IMR-90 (cell line): ENCODE data around the gene STK17A. TPM values are rescaled to one million over a fixed set of nuclear protein-coding genes. Genes with fewer than 3 reads are reported as not detected.

Experiments
- ATAC-seq: fragments of 200-7000 bp; cut with Tn5 transposase; 2 replicates; pipeline ENCODE4 v1.9.1; 2020; ENCODE audit warnings: low read depth, mild to moderate bottlenecking, moderate library complexity
- Bru-seq: library from RNA; stranded (reverse); fragments of 400-500 nt; gene quantifications from one replicate; lab custom pipeline; 2021; lab: Mats Ljungman, UMichigan
- BruChase-seq, 2 experiments: library from RNA; stranded (reverse); fragments of 400-500 nt; gene quantifications; one replicate each; lab custom pipeline; 2021; lab: Mats Ljungman, UMichigan
- BruUV-seq: library from RNA; stranded (reverse); fragments of 400-500 nt; replicated peaks from 2 replicates; lab custom pipeline; 2021; lab: Mats Ljungman, UMichigan
- CTCF ChIA-PET: fragments of 300-600 bp; formaldehyde crosslinking; extraction: SDS; loops from one replicate; lab custom pipeline; 2021; ENCODE audit warnings: antibody characterized with exemption; lab: Yijun Ruan, JAX
- POLR2A ChIA-PET: fragments of 300-600 bp; sonication (Branson Sonifier 250); formaldehyde crosslinking; loops from one replicate; lab custom pipeline; 2022; ENCODE audit warnings: antibody characterized with exemption; ENCODE audit not compliant: unreplicated experiment; lab: Charles Lee
- DNase-seq: peaks from one replicate; pipeline ENCODE4 v3.0.0; 2013
- H2AFZ ChIP-seq: replicated peaks from 2 replicates; pipeline ENCODE3; 2013; ENCODE audit warnings: low read length, mild to moderate bottlenecking; ENCODE audit not compliant: poor library complexity
- H2AK5ac ChIP-seq: 2 replicates; pipeline ENCODE4 v1.6.1; 2013; ENCODE audit warnings: low read depth, low read length, inconsistent platforms
- H2AK9ac ChIP-seq: replicated peaks from 2 replicates; pipeline ENCODE3; 2013; ENCODE audit warnings: mild to moderate bottlenecking, low read depth, low read length, moderate library complexity; ENCODE audit not compliant: poor library complexity
- H2BK120ac ChIP-seq: 2 replicates; pipeline ENCODE4 v1.6.1; 2013; ENCODE audit warnings: low read depth, low read length, inconsistent platforms
- H2BK15ac ChIP-seq: 3 replicates; pipeline ENCODE4 v1.6.1; 2013; ENCODE audit warnings: low read depth, low read length, inconsistent platforms
- H2BK20ac ChIP-seq: 2 replicates; pipeline ENCODE4 v1.6.1; 2013; ENCODE audit warnings: low read depth, mild to moderate bottlenecking, inconsistent platforms, low read length, moderate library complexity
- H2BK5ac ChIP-seq: 2 replicates; pipeline ENCODE4 v1.6.1; 2013; ENCODE audit warnings: mild to moderate bottlenecking, low read depth, low read length, inconsistent platforms; ENCODE audit not compliant: poor library complexity, severe bottlenecking
- H3K14ac ChIP-seq: replicated peaks from 2 replicates; pipeline ENCODE4 v1.6.1; 2013; ENCODE audit warnings: low read depth, low read length, inconsistent platforms
- H3K18ac ChIP-seq: 2 replicates; pipeline ENCODE4 v1.6.1; 2013; ENCODE audit warnings: low read depth, low read length, control low read depth
- H3K23ac ChIP-seq: 2 replicates; pipeline ENCODE4 v1.6.1; 2013; ENCODE audit warnings: low read depth, low read length, inconsistent platforms
- H3K27ac ChIP-seq: 2 replicates; pipeline ENCODE4 v1.5.1; 2013; ENCODE audit warnings: mild to moderate bottlenecking, control low read depth, low read length; ENCODE audit not compliant: insufficient read depth
- H3K27me3 ChIP-seq: 2 replicates; pipeline ENCODE4 v1.6.1; 2013; ENCODE audit warnings: low read length; ENCODE audit not compliant: control insufficient read depth, insufficient read depth
- H3K36me3 ChIP-seq: 2 replicates; pipeline ENCODE4 v1.6.1; 2013; ENCODE audit warnings: low read length, mixed read lengths; ENCODE audit not compliant: control insufficient read depth, insufficient read depth
- H3K4ac ChIP-seq: 2 replicates; pipeline ENCODE4 v1.6.1; 2013; ENCODE audit warnings: low read depth, low read length, inconsistent platforms
- H3K4me1 ChIP-seq: 2 replicates; pipeline ENCODE4 v1.6.1; 2013; ENCODE audit warnings: low read length, mixed read lengths; ENCODE audit not compliant: control insufficient read depth, insufficient read depth
- H3K4me2 ChIP-seq: 2 replicates; pipeline ENCODE4 v1.6.1; 2013; ENCODE audit warnings: low read depth, mild to moderate bottlenecking, control low read depth, low read length, moderate library complexity
- H3K4me3 ChIP-seq: 2 replicates; pipeline ENCODE4 v1.5.1; 2013; ENCODE audit warnings: low read depth, mild to moderate bottlenecking, control low read depth, low read length, moderate library complexity; ENCODE audit not compliant: insufficient read depth
- H3K56ac ChIP-seq: 2 replicates; pipeline ENCODE4 v1.6.1; 2013; ENCODE audit warnings: low read length, inconsistent platforms; ENCODE audit not compliant: insufficient read depth; ENCODE audit errors: extremely low read depth
- H3K79me1 ChIP-seq, 2 experiments: 2 replicates each; pipeline ENCODE4 v1.6.1; 2013; ENCODE audit warnings: low read length in 2 of 2, inconsistent platforms in 1 of 2, low read depth in 1 of 2
- H3K9ac ChIP-seq: 2 replicates; pipeline ENCODE4 v1.6.1; 2013; ENCODE audit warnings: low read depth, low read length, control low read depth
- H3K9me1 ChIP-seq: 2 replicates; pipeline ENCODE4 v1.6.1; 2013; ENCODE audit warnings: low read length, inconsistent platforms; ENCODE audit not compliant: insufficient read depth
- H3K9me3 ChIP-seq: 2 replicates; pipeline ENCODE4 v1.6.1; 2013; ENCODE audit warnings: low read length; ENCODE audit not compliant: control insufficient read depth, insufficient read depth
- H4K20me1 ChIP-seq: 2 replicates; pipeline ENCODE4 v1.6.1; 2013; ENCODE audit warnings: low read length, inconsistent platforms; ENCODE audit not compliant: insufficient read depth
- H4K5ac ChIP-seq: 2 replicates; pipeline ENCODE4 v1.6.1; 2013; ENCODE audit warnings: mild to moderate bottlenecking, low read depth, low read length, control low read depth
- H4K8ac ChIP-seq, 2 experiments: 2 replicates each; pipeline ENCODE4 v1.6.1; 2013; ENCODE audit warnings: low read depth in 2 of 2, low read length in 2 of 2, control low read depth in 1 of 2, inconsistent platforms in 1 of 2
- H4K91ac ChIP-seq: 2 replicates; pipeline ENCODE4 v1.6.1; 2013; ENCODE audit warnings: low read depth, low read length, inconsistent platforms; ENCODE audit not compliant: insufficient read depth
- CEBPB ChIP-seq: IDR thresholded peaks from 2 replicates; pipeline ENCODE4 v1.6.1; 2012; ENCODE audit warnings: low read depth, low read length, improper control_type of control experiment
- MAZ ChIP-seq: IDR thresholded peaks from 2 replicates; pipeline ENCODE4 v1.6.1; 2012; ENCODE audit warnings: low read depth, mild to moderate bottlenecking, low read length, improper control_type of control experiment, moderate library complexity, borderline replicate concordance
- MXI1 ChIP-seq: IDR thresholded peaks from 2 replicates; pipeline ENCODE4 v1.6.1; 2012; ENCODE audit warnings: low read depth, mild to moderate bottlenecking, low read length, moderate library complexity, borderline replicate concordance
- POLR2A ChIP-seq: IDR thresholded peaks from 2 replicates; pipeline ENCODE4 v1.6.1; 2012; ENCODE audit warnings: mild to moderate bottlenecking, low read depth, low read length
- RAD21 ChIP-seq: IDR thresholded peaks from 2 replicates; pipeline ENCODE4 v1.6.1; 2012; ENCODE audit warnings: low read length, improper control_type of control experiment
- SMC3 ChIP-seq: fragments of 150-350 bp; IDR thresholded peaks from 2 replicates; pipeline ENCODE4 v1.6.1; 2016; ENCODE audit warnings: low read depth, mild to moderate bottlenecking, antibody characterized with exemption, low read length, moderate library complexity
- WGBS, 2 experiments: methylation state at CpG; one replicate each; pipeline versions ENCODE4 v1.1.5 to v1.1.7; 2013; ENCODE audit warnings: missing lambda C conversion rate in 2 of 2; ENCODE audit not compliant: insufficient read length in 1 of 2; ENCODE audit errors: extremely low coverage in 2 of 2; 5-methylcytosine and 5-hydroxymethylcytosine counted together
- dilution Hi-C: fragments of 300-500 bp; cut with HindIII; formaldehyde crosslinking; loops from one replicate; pipeline ENCODE4 v1.14.3; 2018; ENCODE audit warnings: low sequenced_read_pairs; ENCODE audit not compliant: unreplicated experiment
- in situ Hi-C: fragments of 300-500 bp; cut with MboI; formaldehyde crosslinking; loops from 3 replicates; pipeline ENCODE4 v1.14.3; 2019; ENCODE audit warnings: low sequenced_read_pairs, inconsistent platforms, mixed read lengths
- intact Hi-C: fragments of 100-400 bp; cut with micrococcal nuclease; formaldehyde crosslinking; loops from 2 replicates; pipeline ENCODE4 v1.10.0; 2022
- long read RNA-seq: library from polyadenylated mRNA; unstranded; transcript quantifications from one replicate; pipeline ENCODE4 v2.0.0, GENCODE V29; 2021; ENCODE audit not compliant: unreplicated experiment
- polyA plus RNA-seq, 3 experiments: library from polyadenylated mRNA; depleted of rRNA; stranded (reverse); fragments of >200 nt; gene quantifications; 2 replicates each; pipeline ENCODE4 v1.2.3, GENCODE V29; 2012; ENCODE audit warnings: low replicate concordance in 1 of 3
- total RNA-seq: library from RNA; depleted of rRNA; stranded (reverse); fragments of >200 nt; gene quantifications from 2 replicates; pipeline ENCODE4 v1.2.3, GENCODE V29; 2012; rRNA removed
- TF ChIP-seq, protein P1 (sequence below): conservative IDR thresholded peaks from 2 replicates; pipeline ENCODE4 v1.5.1; 2012; ENCODE audit warnings: mild to moderate bottlenecking, low read depth, low read length, improper control_type of control experiment

STK17A gene
- total RNA-seq (50.5 and 81.9 TPM in 2 replicates), polyA plus RNA-seq (2012; rRNA removed) (30.6 and 40.5 TPM in 2 replicates), Bru-seq, nascent RNA (percentile 98 among the genes with signal in this experiment), BruChase-seq, experiment 1, labeled RNA remaining after a 6-hour chase (percentile 91 among the genes with signal in this experiment), BruChase-seq, experiment 2, labeled RNA remaining after a 2-hour chase (percentile 90 among the genes with signal in this experiment)
- polyA plus RNA-seq (2012; cell fraction: cytosol; rRNA removed) = 8.4 and 11.5 TPM in 2 replicates
- polyA plus RNA-seq (2012; cell fraction: nucleus; rRNA removed; ENCODE audit: low replicate concordance) = 9.1 and 33.6 TPM in 2 replicates
- long read RNA-seq, transcript STK17A-201 (7 exons, 3,368 nt) = major isoform, 123 of 156 reads
- long read RNA-seq, partial matches to known transcripts = 13 of 156 reads
- long read RNA-seq, other reads (novel, unspliced or antisense) = 18 of 156 reads

DNA sequence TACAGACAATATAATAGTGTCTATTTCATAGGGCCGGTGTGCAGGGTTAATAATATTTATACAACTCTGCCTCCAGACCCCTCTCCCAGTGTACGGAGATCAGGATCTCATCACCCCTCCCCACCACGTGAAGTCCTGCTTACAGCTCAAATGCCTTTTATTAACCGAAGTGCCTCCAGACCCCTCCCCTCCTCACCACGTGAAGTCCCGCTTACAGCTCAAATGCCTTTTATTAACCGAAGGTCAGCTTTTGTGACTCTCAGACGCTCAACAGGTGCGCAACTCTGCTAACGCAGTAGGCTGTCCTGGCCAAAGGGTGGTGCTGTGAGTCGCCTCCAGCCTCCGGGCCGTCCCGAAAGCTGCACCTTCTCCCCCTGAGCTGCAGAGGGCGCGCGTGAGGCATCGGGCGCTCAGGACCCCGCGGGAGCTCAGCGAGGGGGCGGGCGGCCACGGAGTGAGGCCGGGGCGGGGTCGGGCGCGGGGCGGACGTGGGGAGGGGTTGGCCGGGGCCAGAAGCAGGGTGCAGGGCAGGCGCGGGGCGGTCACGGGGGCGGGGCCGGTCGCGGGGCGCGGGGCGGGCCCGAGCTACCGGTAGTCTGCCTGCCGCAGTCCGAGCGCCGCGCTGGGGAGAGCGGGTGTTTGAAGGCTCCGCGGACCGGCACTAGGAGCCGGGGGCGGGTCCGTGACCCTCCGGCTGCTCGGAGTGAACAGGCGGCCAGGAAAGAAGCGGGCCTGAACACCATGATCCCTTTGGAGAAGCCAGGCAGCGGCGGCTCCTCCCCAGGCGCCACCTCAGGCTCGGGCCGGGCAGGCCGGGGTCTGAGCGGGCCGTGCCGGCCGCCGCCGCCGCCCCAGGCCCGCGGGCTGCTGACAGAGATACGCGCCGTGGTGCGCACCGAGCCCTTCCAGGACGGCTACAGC lies at the start of gene STK17A:
STK17A (plus strand) TSS at position 606 of the 921 bp plus-strand sequence; CDS start at position 742, 136 bp downstream.
- 0% methylated on average over 27 of the region's 83 CpGs; no CpG with 5 or more reads in 1 of the 2 experiments for WGBS, 2 experiments
- in situ Hi-C loops = loop anchor here (5.0 kb wide), 2 partner anchors 120 to 255 kb away; no protein-coding TSS in a partner anchor
- peaks cover 0 to 13% of the 10 kb centered on the region in 2 experiments; a peak in 1 of 4 replicates for H3K79me1 ChIP-seq
- peak within 1 kb of the TSS; percentile 76 for H3K4me2 ChIP-seq
- peak within 1 kb of the TSS; percentile 89 for H3K56ac ChIP-seq
- peak within 1 kb of the TSS; percentile 91 for H3K4me3 ChIP-seq
- dilution Hi-C loops = no loop called here
- CTCF ChIA-PET = interaction anchor here (0.5 to 2.7 kb wide), 64 partner anchors 8 to 694 kb away, joined by 3 to 104 read pairs (median 4); partner anchors contain the start of genes BLVRA and COA1
- H3K18ac ChIP-seq = peak within 1 kb of the TSS; percentile 58
- peak; percentile 85 for DNase-seq
- peak within 1 kb of the TSS; percentile 57 for H3K4ac ChIP-seq
- peaks cover 2% of the 10 kb centered on the region; the same call in 1 of the 2 replicates for H3K27me3 ChIP-seq
- H2AK9ac ChIP-seq = peak within 1 kb of the TSS; percentile 91
- TF ChIP-seq MXI1 (no peak), CEBPB (no peak), SMC3 (peak; percentile 99), MAZ (peak; percentile 91), POLR2A (peak; percentile 99), RAD21 (peak; percentile 97)
- TF ChIP-seq, protein P1, sequence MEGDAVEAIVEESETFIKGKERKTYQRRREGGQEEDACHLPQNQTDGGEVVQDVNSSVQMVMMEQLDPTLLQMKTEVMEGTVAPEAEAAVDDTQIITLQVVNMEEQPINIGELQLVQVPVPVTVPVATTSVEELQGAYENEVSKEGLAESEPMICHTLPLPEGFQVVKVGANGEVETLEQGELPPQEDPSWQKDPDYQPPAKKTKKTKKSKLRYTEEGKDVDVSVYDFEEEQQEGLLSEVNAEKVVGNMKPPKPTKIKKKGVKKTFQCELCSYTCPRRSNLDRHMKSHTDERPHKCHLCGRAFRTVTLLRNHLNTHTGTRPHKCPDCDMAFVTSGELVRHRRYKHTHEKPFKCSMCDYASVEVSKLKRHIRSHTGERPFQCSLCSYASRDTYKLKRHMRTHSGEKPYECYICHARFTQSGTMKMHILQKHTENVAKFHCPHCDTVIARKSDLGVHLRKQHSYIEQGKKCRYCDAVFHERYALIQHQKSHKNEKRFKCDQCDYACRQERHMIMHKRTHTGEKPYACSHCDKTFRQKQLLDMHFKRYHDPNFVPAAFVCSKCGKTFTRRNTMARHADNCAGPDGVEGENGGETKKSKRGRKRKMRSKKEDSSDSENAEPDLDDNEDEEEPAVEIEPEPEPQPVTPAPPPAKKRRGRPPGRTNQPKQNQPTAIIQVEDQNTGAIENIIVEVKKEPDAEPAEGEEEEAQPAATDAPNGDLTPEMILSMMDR = peak; percentile 100
- H4K91ac ChIP-seq = peak within 1 kb of the TSS; percentile 22; the same call in 1 of the 2 replicates
- H2AK5ac ChIP-seq = peak within 1 kb of the TSS; percentile 27
- H3K23ac ChIP-seq = peak within 1 kb of the TSS; percentile 80
- POLR2A ChIA-PET = interaction anchor here (0.5 to 1.3 kb wide), 12 partner anchors 10 to 303 kb away, joined by 3 to 23 read pairs (median 4); no protein-coding TSS in a partner anchor
- H2BK120ac ChIP-seq = peak within 1 kb of the TSS; percentile 29
- H4K5ac ChIP-seq = peak within 1 kb of the TSS; percentile 3; the same call in 1 of the 2 replicates
- H3K9ac ChIP-seq = peak within 1 kb of the TSS; percentile 54
- intact Hi-C loops = loop anchor here (1.0 to 10.0 kb wide), 4 partner anchors 118 to 648 kb away; partner anchors contain the start of genes MRPL32 and PSMA2
- H3K9me3 ChIP-seq = no peaks in the 10 kb centered on the region
- H4K20me1 ChIP-seq = peaks cover 42% of the 10 kb centered on the region
- H3K9me1 ChIP-seq = no peaks in the 10 kb centered on the region
- peak within 1 kb of the TSS; percentile 87 for H2AFZ ChIP-seq
- peak within 1 kb of the TSS in 1 of 2 experiments; percentile 31; a peak in 1 of 4 replicates for H4K8ac ChIP-seq
- H3K4me1 ChIP-seq = no peaks in the 10 kb centered on the region; the same call in 1 of the 2 replicates
- peak within 1 kb of the TSS; percentile 78 for H3K27ac ChIP-seq
- peak within 1 kb of the TSS; percentile 65 for H2BK5ac ChIP-seq
- BruUV-seq = no TSS peak
- H3K14ac ChIP-seq = peak within 1 kb of the TSS; percentile 62
- H2BK15ac ChIP-seq = 0 out of 3 replicates have a peak within 1 kb of the TSS, but pooled peaks have one; percentile 26
- ATAC-seq = peak; percentile 94
- H2BK20ac ChIP-seq = no peak within 1 kb of the TSS
- no peaks in the 10 kb centered on the region for H3K36me3 ChIP-seq
